Measurements from ENCODE around the gene POLR3G. TPM values are rescaled to one million over a fixed set of nuclear protein-coding genes. Genes with fewer than 3 reads are reported as not detected.

POLR3G gene
- total and polyA plus RNA-seq, 4 donors = 0.08 to 1.5 (median 0.64) TPM

GRCh38 chr5:90518661-90519060 is 44.0 kb downstream of the POLR3G start:
- ATAC-seq (ENCODE audit: low FRiP score) (no peak), DNase-seq (no peak)
- H3K4me3 ChIP-seq (ENCODE audit: low read length in 2 of 2) = no peak overlapping the region
- H3K27ac ChIP-seq (ENCODE audit: low read depth in 1 of 2, low read length in 2 of 2) = no peak overlapping the region
- H3K27me3 ChIP-seq (ENCODE audit: control insufficient read depth in 1 of 2, insufficient read depth in 2 of 2, low read length in 1 of 2) = no peaks in the 10 kb centered on the region
- no peaks in the 10 kb centered on the region for H3K9me3 ChIP-seq (ENCODE audit: control insufficient read depth, low read length)
- H3K36me3 ChIP-seq (ENCODE audit: control insufficient read depth in 1 of 2, insufficient read depth in 2 of 2, low read length in 1 of 2) = peaks cover 0 to 2% of the 10 kb centered on the region in 2 donors
- H3K4me1 ChIP-seq (ENCODE audit: control insufficient read depth in 1 of 2, insufficient read depth in 2 of 2, low read length in 2 of 2) = peaks cover 0 to 2% of the 10 kb centered on the region in 2 donors
- intact Hi-C loops (cut with DNase I) = no loop called here

- WGBS, 2 donors = 91 to 92% methylated on average over 7 of the region's 7 CpGs
- H3K36me3 ChIP-seq (ENCODE audit: control insufficient read depth in 1 of 2, insufficient read depth in 2 of 2, low read length in 1 of 2) = peaks cover 0 to 2% of the 10 kb centered on the region in 2 donors
- no peak overlapping the region for H3K4me3 ChIP-seq (ENCODE audit: low read length in 2 of 2)
- no peak overlapping the region for H3K27ac ChIP-seq (ENCODE audit: low read depth in 1 of 2, low read length in 2 of 2)
- intact Hi-C loops (cut with DNase I) = no loop called here
- no peak for DNase-seq
- H3K4me1 ChIP-seq (ENCODE audit: control insufficient read depth in 1 of 2, insufficient read depth in 2 of 2, low read length in 2 of 2) = peaks cover 0 to 2% of the 10 kb centered on the region in 2 donors
- no peak for ATAC-seq (ENCODE audit: low FRiP score)
- no peaks in the 10 kb centered on the region for H3K9me3 ChIP-seq (ENCODE audit: control insufficient read depth, low read length)
- no peaks in the 10 kb centered on the region for H3K27me3 ChIP-seq (ENCODE audit: control insufficient read depth in 1 of 2, insufficient read depth in 2 of 2, low read length in 1 of 2)
Measured at GRCh38 chr5:90519081-90519480, 44.4 kb downstream of the POLR3G start.

DNA sequence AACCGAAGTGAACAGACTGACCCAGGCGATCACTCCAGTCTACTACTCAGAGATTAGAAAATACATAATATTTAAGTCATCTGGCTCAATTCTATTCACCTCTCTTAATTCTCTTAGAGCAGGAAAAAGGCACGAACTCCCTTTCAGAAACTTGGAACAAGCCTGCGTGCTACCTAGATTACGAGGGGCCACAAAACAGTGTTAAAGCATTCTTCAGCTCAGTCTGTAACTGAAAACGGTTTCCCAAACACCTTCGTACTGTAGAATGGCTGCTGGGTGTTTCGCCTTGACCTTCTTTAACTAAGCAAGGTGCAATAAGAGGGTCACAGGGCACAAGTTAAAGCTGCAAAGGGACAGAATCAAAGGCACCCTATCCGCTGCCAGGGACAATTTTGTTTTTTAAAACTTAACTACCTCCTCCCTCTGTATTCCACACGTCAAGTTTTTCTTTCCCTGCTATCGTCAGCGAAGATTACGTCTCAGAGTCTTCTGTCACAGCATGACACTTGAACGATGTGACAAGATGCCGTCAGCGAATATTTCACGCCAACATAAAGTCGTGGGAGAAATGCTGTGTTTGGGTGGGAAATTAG is 54.0 kb downstream of the POLR3G start:
- H3K27ac ChIP-seq (ENCODE audit: low read depth in 1 of 2, low read length in 2 of 2) = peak overlapping the region; percentile 34 to 48
- intact Hi-C loops (cut with DNase I) = loop anchor here (1.0 to 5.0 kb wide), 3 partner anchors 51 to 86 kb away; partner anchors contain the start of genes MBLAC2 (in 1 of the 2) and POLR3G (in 1 of the 2)
- H3K4me3 ChIP-seq (ENCODE audit: low read length in 2 of 2) = peak overlapping the region; percentile 46 to 88
- no peaks in the 10 kb centered on the region for H3K27me3 ChIP-seq (ENCODE audit: control insufficient read depth in 1 of 2, insufficient read depth in 2 of 2, low read length in 1 of 2)
- DNase-seq = no peak
- no peaks in the 10 kb centered on the region for H3K4me1 ChIP-seq (ENCODE audit: control insufficient read depth in 1 of 2, insufficient read depth in 2 of 2, low read length in 2 of 2)
- no peaks in the 10 kb centered on the region for H3K36me3 ChIP-seq (ENCODE audit: control insufficient read depth in 1 of 2, insufficient read depth in 2 of 2, low read length in 1 of 2)
- WGBS, 2 donors = 0 to 1% methylated on average over 18 of the region's 18 CpGs
- peak; percentile 25 for ATAC-seq (ENCODE audit: low FRiP score)
- H3K9me3 ChIP-seq (ENCODE audit: control insufficient read depth, low read length) = no peaks in the 10 kb centered on the region

DNA sequence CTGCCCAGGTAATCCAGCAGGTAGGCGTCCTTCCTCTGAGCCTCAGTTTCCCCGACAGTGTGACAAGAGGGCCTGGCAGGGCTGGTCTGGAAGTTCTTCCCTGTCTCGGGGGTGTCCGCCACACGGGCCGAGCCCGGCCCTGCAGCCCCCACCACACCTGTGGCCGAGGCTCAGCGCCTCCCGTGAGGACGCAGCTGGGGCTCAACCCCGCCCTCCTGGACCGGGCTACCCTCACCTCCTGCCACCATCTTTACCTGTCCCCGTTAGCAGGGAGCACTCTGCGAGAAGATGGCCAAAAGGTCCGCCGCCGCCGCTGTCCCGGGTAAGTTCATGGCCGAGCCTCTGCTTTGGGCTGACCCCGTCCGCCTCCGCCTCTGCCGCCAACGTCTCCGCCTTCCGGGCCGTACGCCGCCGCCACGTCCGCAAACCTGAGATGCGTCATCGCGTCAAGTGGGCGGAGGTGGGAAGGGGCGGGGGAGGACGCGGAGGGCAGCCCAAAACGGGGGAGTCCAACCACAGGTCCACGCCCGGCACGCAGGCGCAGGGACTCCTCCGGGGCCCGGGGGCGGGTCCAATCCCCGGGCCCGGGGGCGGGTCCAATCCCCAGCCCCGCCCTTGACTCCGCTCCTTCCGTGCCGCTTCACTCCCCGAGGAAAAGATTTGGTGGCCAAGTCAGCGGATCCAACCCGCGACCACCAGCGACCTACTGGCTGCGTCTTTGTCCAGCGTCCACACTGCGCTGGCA is 54.7 kb downstream of the POLR3G start, which contains the start of gene LYSMD3:
LYSMD3 (minus strand) TSS at position 391 of the 745 bp plus-strand sequence. CDS start 4,295 bp downstream, outside the sequence.
- intact Hi-C loops (cut with DNase I) = loop anchor here (1.0 to 5.0 kb wide), 3 partner anchors 52 to 87 kb away; partner anchors contain the start of genes MBLAC2 (in 1 of the 2) and POLR3G (in 1 of the 2)
- DNase-seq (peak; percentile 99), ATAC-seq (ENCODE audit: low FRiP score) (peak; percentile 100)
- Histone ChIP-seq H3K27ac (ENCODE audit: low read depth in 1 of 2, low read length in 2 of 2) (peak within 1 kb of the TSS; percentile 48 to 52), H3K4me3 (ENCODE audit: low read length in 2 of 2) (peak within 1 kb of the TSS; percentile 62 to 88), H3K27me3 (ENCODE audit: control insufficient read depth in 1 of 2, insufficient read depth in 2 of 2, low read length in 1 of 2) (no peaks in the 10 kb centered on the region), H3K9me3 (ENCODE audit: control insufficient read depth, low read length) (no peaks in the 10 kb centered on the region), H3K36me3 (ENCODE audit: control insufficient read depth in 1 of 2, insufficient read depth in 2 of 2, low read length in 1 of 2) (no peaks in the 10 kb centered on the region), H3K4me1 (ENCODE audit: control insufficient read depth in 1 of 2, insufficient read depth in 2 of 2, low read length in 2 of 2) (no peaks in the 10 kb centered on the region)
- 0 to 1% methylated on average over 56 to 64 of the region's 64 CpGs for WGBS, 2 donors

DNA sequence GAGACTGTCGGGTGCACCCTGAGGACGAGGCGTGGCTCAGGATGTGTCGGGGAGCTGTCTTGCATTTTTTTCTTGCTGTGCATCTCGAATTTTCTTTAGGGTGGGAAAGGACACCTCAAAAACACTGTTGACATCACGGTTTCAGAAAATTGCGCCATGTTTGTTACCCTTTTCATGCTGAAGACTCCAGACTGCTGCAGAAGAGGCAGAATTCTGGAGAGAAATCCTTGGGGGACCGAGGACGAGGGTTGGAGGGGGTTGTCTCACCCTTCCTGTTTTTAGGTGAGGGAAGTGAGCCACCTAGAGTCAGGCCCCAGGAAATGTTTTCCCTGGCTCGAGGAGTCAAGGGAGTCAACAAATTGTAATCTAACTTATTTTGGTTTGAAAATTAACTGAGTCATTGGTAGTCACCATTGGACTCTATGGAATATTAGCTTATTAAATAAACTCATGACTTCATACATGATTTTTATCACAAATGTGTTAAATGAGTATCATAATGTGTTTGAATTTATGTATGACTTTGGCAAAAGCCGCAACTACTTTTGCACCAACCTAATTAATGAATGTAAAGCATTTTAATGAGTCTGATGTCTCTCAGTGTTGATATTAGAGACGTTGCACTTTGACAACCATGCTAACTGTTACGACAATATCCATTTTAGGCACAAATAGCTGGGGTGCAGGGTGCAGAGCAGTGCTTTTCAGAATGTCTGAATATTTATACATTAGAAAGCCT is 55.4 kb downstream of the POLR3G start:
- H3K4me1 ChIP-seq (ENCODE audit: control insufficient read depth in 1 of 2, insufficient read depth in 2 of 2, low read length in 2 of 2) = no peaks in the 10 kb centered on the region
- H3K27me3 ChIP-seq (ENCODE audit: control insufficient read depth in 1 of 2, insufficient read depth in 2 of 2, low read length in 1 of 2) = no peaks in the 10 kb centered on the region
- H3K27ac ChIP-seq (ENCODE audit: low read depth in 1 of 2, low read length in 2 of 2) = peak overlapping the region; percentile 34 to 52
- H3K9me3 ChIP-seq (ENCODE audit: control insufficient read depth, low read length) = no peaks in the 10 kb centered on the region
- H3K36me3 ChIP-seq (ENCODE audit: control insufficient read depth in 1 of 2, insufficient read depth in 2 of 2, low read length in 1 of 2) = no peaks in the 10 kb centered on the region
- intact Hi-C loops (cut with DNase I) = loop anchor here (1.0 to 5.0 kb wide), 4 partner anchors 53 to 93 kb away; partner anchors contain the start of genes MBLAC2 (in 1 of the 2) and POLR3G (in 1 of the 2)
- WGBS, 2 donors = 4 to 5% methylated on average over 13 of the region's 13 CpGs
- ATAC-seq (ENCODE audit: low FRiP score) = peak; percentile 86
- H3K4me3 ChIP-seq (ENCODE audit: low read length in 2 of 2) = peak overlapping the region; percentile 62 to 71
- peak; percentile 65 to 76 for DNase-seq

- ATAC-seq (ENCODE audit: low FRiP score) (no peak), DNase-seq (no peak)
- no peaks in the 10 kb centered on the region for H3K4me1 ChIP-seq (ENCODE audit: control insufficient read depth in 1 of 2, insufficient read depth in 2 of 2, low read length in 2 of 2)
- no peaks in the 10 kb centered on the region for H3K36me3 ChIP-seq (ENCODE audit: control insufficient read depth in 1 of 2, insufficient read depth in 2 of 2, low read length in 1 of 2)
- WGBS, 2 donors = 32 to 38% methylated on average over 9 of the region's 9 CpGs
- peak overlapping the region in 1 of 2 donors; percentile 26 for H3K4me3 ChIP-seq (ENCODE audit: low read length in 2 of 2)
- H3K9me3 ChIP-seq (ENCODE audit: control insufficient read depth, low read length) = no peaks in the 10 kb centered on the region
- H3K27me3 ChIP-seq (ENCODE audit: control insufficient read depth in 1 of 2, insufficient read depth in 2 of 2, low read length in 1 of 2) = no peaks in the 10 kb centered on the region
- H3K27ac ChIP-seq (ENCODE audit: low read depth in 1 of 2, low read length in 2 of 2) = no peak overlapping the region
- intact Hi-C loops (cut with DNase I) = loop anchor here in 1 of 2 donors (5.0 kb wide), 1 partner anchor 94 kb away; no protein-coding TSS in a partner anchor
Measured at GRCh38 chr5:90530736-90531487, 56.2 kb downstream of the POLR3G start.

DNA sequence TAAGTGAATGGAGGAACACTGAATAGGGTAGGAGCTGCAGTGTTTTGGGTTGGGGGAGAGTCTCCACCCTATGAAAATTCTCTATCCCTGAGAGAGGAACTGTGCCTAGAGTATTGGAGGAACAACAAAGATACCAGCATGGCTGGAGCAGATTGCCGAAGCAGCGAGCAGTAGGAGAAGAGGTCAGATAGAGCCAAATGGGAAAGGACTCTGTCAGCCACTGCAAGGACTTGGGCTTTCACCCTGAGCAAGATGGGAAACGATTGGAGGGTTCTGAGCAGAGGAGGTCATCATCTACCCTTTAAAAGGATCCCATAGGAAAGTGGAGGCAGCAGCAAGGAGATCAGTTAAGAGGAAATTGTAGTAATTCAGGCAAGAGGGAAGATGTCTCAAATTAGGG is 59.1 kb downstream of the POLR3G start:
- DNase-seq (no peak), ATAC-seq (ENCODE audit: low FRiP score) (no peak)
- Histone ChIP-seq H3K36me3 (ENCODE audit: control insufficient read depth in 1 of 2, insufficient read depth in 2 of 2, low read length in 1 of 2) (no peaks in the 10 kb centered on the region), H3K27me3 (ENCODE audit: control insufficient read depth in 1 of 2, insufficient read depth in 2 of 2, low read length in 1 of 2) (no peaks in the 10 kb centered on the region), H3K4me3 (ENCODE audit: low read length in 2 of 2) (no peak overlapping the region), H3K27ac (ENCODE audit: low read depth in 1 of 2, low read length in 2 of 2) (no peak overlapping the region), H3K4me1 (ENCODE audit: control insufficient read depth in 1 of 2, insufficient read depth in 2 of 2, low read length in 2 of 2) (no peaks in the 10 kb centered on the region), H3K9me3 (ENCODE audit: control insufficient read depth, low read length) (no peaks in the 10 kb centered on the region)
- 70 to 76% methylated on average over 3 of the region's 3 CpGs for WGBS, 2 donors
- intact Hi-C loops (cut with DNase I) = loop anchor here in 1 of 2 donors (5.0 kb wide), 1 partner anchor 96 kb away; no protein-coding TSS in a partner anchor

DNA sequence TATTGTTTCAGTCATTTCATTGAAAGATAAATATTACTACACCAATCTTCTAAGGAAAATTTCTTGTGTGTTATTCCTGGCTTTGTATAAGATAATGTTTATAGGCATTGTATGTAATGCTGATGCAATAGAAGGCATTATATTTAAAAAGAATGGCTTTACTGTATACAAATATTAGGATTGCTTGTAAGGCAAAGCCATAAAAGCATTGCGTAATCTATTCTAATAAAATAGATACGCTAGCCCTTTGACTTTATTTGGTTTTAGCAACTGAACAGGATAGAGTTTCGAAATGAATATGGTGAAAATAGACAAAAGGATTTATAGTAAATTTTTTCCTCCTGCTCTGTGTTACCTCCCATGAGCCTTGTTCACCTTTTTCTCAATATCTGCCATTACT is 60.3 kb downstream of the POLR3G start:
- no peak overlapping the region for H3K4me3 ChIP-seq (ENCODE audit: low read length in 2 of 2)
- H3K36me3 ChIP-seq (ENCODE audit: control insufficient read depth in 1 of 2, insufficient read depth in 2 of 2, low read length in 1 of 2) = no peaks in the 10 kb centered on the region
- WGBS, 2 donors = 92 to 98% methylated on average over 3 of the region's 3 CpGs
- no peak for ATAC-seq (ENCODE audit: low FRiP score)
- intact Hi-C loops (cut with DNase I) = loop anchor here in 1 of 2 donors (5.0 kb wide), 1 partner anchor 98 kb away; no protein-coding TSS in a partner anchor
- H3K27ac ChIP-seq (ENCODE audit: low read depth in 1 of 2, low read length in 2 of 2) = no peak overlapping the region
- no peaks in the 10 kb centered on the region for H3K9me3 ChIP-seq (ENCODE audit: control insufficient read depth, low read length)
- no peaks in the 10 kb centered on the region for H3K4me1 ChIP-seq (ENCODE audit: control insufficient read depth in 1 of 2, insufficient read depth in 2 of 2, low read length in 2 of 2)
- H3K27me3 ChIP-seq (ENCODE audit: control insufficient read depth in 1 of 2, insufficient read depth in 2 of 2, low read length in 1 of 2) = no peaks in the 10 kb centered on the region
- DNase-seq = no peak
